ENCODE results near the gene PLCB1. TPM values are rescaled to one million over a fixed set of nuclear protein-coding genes. Genes with fewer than 3 reads are reported as not detected.

PLCB1 gene
- total and polyA plus RNA-seq, 10 of the 15 experiments (the other 5 are each of a cell fraction or from before 2014, with no cell fraction given): 0.05 to 5.3 (median 0.17) TPM; not detected in 1

DNA sequence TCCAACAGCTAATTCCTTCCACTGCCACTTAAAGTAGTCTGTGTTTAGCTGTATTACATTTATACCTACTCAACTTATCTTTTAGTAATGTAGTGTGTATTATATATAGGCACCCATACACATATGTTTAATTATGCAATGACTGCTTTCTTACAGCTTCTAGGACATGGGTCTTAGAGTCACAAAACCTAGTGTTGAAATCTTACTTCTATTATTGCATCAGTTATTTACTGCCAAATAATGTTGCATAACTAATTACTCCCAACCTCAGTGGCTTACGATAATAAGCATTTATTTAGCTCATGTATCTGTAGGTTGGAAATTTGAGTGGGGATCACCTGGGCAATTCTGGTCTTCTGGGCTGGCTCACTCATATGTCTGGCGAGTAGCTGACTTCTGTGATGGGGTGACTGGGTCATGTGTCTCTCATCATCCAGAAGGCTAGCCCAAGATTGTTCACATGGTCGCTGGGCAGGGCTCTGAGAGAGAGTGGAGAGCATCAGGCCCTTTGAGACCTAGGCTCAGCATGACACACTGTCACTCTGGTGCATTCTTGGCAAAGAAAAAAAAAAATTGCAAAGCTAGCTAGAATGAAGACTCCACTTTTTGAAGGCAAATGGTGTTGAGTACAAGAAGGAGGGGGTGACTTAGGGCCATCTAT is 187.0 kb downstream of the PLCB1 start (continued):
- TF ChIP-seq MTA3 (IDR thresholded peaks at IDR 0.05; ENCODE audit: borderline replicate concordance, low read length) (no peak), ZSCAN29 (IDR thresholded peaks at IDR 0.05) (no peak), TBL1XR1 (IDR thresholded peaks at IDR 0.05; ENCODE audit: low read depth, low read length) (no peak), BMI1 (IDR thresholded peaks at IDR 0.05; ENCODE audit: borderline replicate concordance) (no peak), ZNF274 (IDR thresholded peaks at IDR 0.05; ENCODE audit: insufficient read depth, insufficient read length) (no peak), PAX5 (IDR thresholded peaks at IDR 0.05; ENCODE audit: borderline replicate concordance, low read depth, low read length) (no peak), SMAD5 (IDR thresholded peaks at IDR 0.05; ENCODE audit: low read depth) (no peak), DPF2 (IDR thresholded peaks at IDR 0.05) (no peak)
- TF ChIP-seq, protein P1, sequence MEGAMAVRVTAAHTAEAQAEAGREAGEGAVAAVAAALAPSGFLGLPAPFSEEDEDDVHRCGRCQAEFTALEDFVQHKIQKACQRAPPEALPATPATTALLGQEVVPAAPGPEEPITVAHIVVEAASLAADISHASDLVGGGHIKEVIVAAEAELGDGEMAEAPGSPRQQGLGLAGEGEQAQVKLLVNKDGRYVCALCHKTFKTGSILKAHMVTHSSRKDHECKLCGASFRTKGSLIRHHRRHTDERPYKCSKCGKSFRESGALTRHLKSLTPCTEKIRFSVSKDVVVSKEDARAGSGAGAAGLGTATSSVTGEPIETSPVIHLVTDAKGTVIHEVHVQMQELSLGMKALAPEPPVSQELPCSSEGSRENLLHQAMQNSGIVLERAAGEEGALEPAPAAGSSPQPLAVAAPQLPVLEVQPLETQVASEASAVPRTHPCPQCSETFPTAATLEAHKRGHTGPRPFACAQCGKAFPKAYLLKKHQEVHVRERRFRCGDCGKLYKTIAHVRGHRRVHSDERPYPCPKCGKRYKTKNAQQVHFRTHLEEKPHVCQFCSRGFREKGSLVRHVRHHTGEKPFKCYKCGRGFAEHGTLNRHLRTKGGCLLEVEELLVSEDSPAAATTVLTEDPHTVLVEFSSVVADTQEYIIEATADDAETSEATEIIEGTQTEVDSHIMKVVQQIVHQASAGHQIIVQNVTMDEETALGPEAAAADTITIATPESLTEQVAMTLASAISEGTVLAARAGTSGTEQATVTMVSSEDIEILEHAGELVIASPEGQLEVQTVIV (IDR thresholded peaks at IDR 0.05; ENCODE audit: borderline replicate concordance, partially characterized antibody): no peak

DNA sequence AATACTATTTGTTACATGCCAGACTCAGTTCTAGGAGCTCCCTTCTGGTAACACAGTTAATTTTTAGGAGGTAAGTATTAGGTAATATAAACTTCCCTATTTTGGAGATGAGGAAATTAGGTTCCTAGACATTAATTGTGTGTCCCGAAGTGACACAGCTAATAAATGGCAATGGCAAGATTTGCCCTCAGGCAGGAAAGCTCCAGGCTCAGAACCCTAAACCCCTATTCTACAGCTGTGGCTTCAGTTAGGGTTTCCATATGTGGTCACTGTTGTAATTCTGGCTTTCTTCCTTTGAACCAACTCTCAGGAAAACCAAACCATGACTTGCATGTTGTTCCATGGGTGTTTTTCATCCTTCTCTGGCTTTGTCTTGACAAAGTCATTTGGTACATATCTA is 188.2 kb downstream of the PLCB1 start:
- in situ Hi-C loops (cut with MboI): no loop called here
- CTCF ChIA-PET: no interaction called here
- FAIRE-seq: no peak
- TF ChIP-seq, protein P2, sequence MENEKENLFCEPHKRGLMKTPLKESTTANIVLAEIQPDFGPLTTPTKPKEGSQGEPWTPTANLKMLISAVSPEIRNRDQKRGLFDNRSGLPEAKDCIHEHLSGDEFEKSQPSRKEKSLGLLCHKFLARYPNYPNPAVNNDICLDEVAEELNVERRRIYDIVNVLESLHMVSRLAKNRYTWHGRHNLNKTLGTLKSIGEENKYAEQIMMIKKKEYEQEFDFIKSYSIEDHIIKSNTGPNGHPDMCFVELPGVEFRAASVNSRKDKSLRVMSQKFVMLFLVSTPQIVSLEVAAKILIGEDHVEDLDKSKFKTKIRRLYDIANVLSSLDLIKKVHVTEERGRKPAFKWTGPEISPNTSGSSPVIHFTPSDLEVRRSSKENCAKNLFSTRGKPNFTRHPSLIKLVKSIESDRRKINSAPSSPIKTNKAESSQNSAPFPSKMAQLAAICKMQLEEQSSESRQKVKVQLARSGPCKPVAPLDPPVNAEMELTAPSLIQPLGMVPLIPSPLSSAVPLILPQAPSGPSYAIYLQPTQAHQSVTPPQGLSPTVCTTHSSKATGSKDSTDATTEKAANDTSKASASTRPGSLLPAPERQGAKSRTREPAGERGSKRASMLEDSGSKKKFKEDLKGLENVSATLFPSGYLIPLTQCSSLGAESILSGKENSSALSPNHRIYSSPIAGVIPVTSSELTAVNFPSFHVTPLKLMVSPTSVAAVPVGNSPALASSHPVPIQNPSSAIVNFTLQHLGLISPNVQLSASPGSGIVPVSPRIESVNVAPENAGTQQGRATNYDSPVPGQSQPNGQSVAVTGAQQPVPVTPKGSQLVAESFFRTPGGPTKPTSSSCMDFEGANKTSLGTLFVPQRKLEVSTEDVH (IDR thresholded peaks at IDR 0.05; ENCODE audit: low read depth, partially characterized antibody): no peak
- no peak for TF ChIP-seq PAX8 (IDR thresholded peaks at IDR 0.05)
- TF ChIP-seq, protein P3, sequence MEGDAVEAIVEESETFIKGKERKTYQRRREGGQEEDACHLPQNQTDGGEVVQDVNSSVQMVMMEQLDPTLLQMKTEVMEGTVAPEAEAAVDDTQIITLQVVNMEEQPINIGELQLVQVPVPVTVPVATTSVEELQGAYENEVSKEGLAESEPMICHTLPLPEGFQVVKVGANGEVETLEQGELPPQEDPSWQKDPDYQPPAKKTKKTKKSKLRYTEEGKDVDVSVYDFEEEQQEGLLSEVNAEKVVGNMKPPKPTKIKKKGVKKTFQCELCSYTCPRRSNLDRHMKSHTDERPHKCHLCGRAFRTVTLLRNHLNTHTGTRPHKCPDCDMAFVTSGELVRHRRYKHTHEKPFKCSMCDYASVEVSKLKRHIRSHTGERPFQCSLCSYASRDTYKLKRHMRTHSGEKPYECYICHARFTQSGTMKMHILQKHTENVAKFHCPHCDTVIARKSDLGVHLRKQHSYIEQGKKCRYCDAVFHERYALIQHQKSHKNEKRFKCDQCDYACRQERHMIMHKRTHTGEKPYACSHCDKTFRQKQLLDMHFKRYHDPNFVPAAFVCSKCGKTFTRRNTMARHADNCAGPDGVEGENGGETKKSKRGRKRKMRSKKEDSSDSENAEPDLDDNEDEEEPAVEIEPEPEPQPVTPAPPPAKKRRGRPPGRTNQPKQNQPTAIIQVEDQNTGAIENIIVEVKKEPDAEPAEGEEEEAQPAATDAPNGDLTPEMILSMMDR (IDR thresholded peaks at IDR 0.05 in 2 of 3, conservative IDR thresholded peaks at IDR 0.05 in 1 of 3; ENCODE audit: control insufficient read depth in 2 of 3, extremely low read depth in 1 of 3, insufficient read depth in 1 of 3, low read depth in 3 of 3, low read length in 3 of 3): no peak
- TF ChIP-seq RBBP5 (conservative IDR thresholded peaks at IDR 0.05): no peak
- TF ChIP-seq SIX5 (IDR thresholded peaks at IDR 0.05; ENCODE audit: low read depth, low read length, severe bottlenecking): no peak
- TF ChIP-seq TCF3 (IDR thresholded peaks at IDR 0.05; ENCODE audit: borderline replicate concordance, insufficient read depth, low read depth, low read length): no peak
- no peak for TF ChIP-seq IKZF2 (IDR thresholded peaks at IDR 0.05)
- no peak for TF ChIP-seq SREBF1 (IDR thresholded peaks at IDR 0.05; ENCODE audit: low read length)
- TF ChIP-seq BACH1 (IDR thresholded peaks at IDR 0.05; ENCODE audit: borderline replicate concordance): no peak

More for the DNA sequence above, 188.2 kb downstream of the PLCB1 start:
- H3K4me2 ChIP-seq (ENCODE audit: control insufficient read depth, insufficient read depth): no peak overlapping the region
- SMC1A ChIA-PET (ENCODE audit: uncharacterized antibody, unreplicated experiment): no interaction called here
- no peak overlapping the region for H3K9ac ChIP-seq (ENCODE audit: control insufficient read depth, insufficient read depth, low read length)
- no peaks in the 10 kb centered on the region for H4K20me1 ChIP-seq (ENCODE audit: control insufficient read depth, insufficient read depth)
- no peaks in the 10 kb centered on the region for H3K27me3 ChIP-seq (replicated peaks in 1 of 2; ENCODE audit: control insufficient read depth in 2 of 2, insufficient read depth in 2 of 2, low read length in 1 of 2)
- H2AFZ ChIP-seq (ENCODE audit: control insufficient read depth, low read depth, low read length): no peak overlapping the region
- intact Hi-C loops (cut with micrococcal nuclease; ENCODE audit: unreplicated experiment): no loop called here
- POLR2A ChIA-PET: interaction anchor here (0.5 kb wide), 1 partner anchor 135 kb away, joined by 3 read pairs; no protein-coding TSS in a partner anchor
- no TSS peak for BruUV-seq (replicated peaks)
- WGBS (ENCODE audit: insufficient coverage, insufficient replicate concordance, low lambda C conversion rate, missing lambda C conversion rate): 5% methylated on average over 1 of the region's 1 CpG
- RAD21 ChIA-PET (ENCODE audit: unreplicated experiment): no interaction called here
- no peak overlapping the region for H3K27ac ChIP-seq (ENCODE audit: control insufficient read depth, insufficient read depth)
- H3K4me1 ChIP-seq (ENCODE audit: control insufficient read depth, insufficient read depth, low read length): no peaks in the 10 kb centered on the region
- ATAC-seq (no peak), DNase-seq (ENCODE audit: low read depth, low spot score) (no peak)
- H3K9me3 ChIP-seq (replicated peaks; ENCODE audit: control insufficient read depth, insufficient read depth, low read length): no peaks in the 10 kb centered on the region
- no peaks in the 10 kb centered on the region for H3K79me2 ChIP-seq (ENCODE audit: control insufficient read depth, insufficient read depth, low read length)
- no peak overlapping the region for H3K4me3 ChIP-seq
- no peaks in the 10 kb centered on the region for H3K36me3 ChIP-seq (ENCODE audit: control insufficient read depth in 2 of 2, insufficient read depth in 2 of 2, low read length in 1 of 2)
